Activated CD8-positive, alpha-beta memory T cell treated with anti-CD3 and anti-CD28 coated beads, Interleukin-2, amount 50 U/mL, for 24 hours (primary cell): ENCODE data around the gene CDHR4.
"Not testable (repeated sequence)": the region's sequence is repeated elsewhere in the genome, so short reads cannot be mapped to it uniquely, and the experiment has no call there.

Experiments
- DNase-seq: peaks from one replicate; pipeline ENCODE4 v3.0.0-alpha.2; 2020; ENCODE audit errors: extremely low read depth

The CDHR4 gene

DNA sequence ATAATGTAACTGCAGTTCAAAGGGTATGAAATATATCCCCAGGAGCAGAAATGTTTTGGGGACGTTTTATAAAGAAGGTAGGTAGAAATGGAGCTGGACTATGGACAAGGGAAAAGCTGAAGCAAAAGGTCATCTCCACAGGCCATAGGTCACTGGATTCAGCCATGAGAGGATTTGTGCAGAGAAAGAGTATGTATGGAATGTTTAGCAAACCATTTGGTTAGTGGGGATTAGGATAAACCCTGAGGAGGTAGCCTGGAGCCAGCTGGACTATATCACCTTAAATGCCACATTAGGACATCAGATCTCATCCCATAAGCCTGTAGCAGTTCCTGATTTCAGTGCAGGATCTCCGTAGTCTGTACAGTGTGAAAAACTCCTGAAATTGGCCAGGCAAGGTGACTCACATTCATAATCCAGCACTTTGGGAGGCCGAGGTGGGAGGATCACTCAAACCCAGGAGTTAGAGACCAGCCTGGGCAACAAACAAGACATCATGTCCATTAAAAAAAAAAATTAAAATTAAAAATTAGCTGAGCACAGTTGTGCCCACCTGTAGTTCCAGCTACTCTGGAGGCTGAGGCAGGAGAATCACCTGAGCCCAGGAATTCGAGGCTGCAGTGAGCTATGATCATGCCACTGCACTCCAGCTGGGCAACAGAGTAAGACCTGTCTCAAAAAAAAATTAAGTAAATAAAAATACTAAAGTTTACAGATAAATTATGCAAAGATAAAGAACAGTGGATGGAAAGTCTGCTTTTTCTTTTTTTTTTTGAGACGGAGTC lies 18.1 kb downstream of the CDHR4 start:
- no peak for DNase-seq

DNA sequence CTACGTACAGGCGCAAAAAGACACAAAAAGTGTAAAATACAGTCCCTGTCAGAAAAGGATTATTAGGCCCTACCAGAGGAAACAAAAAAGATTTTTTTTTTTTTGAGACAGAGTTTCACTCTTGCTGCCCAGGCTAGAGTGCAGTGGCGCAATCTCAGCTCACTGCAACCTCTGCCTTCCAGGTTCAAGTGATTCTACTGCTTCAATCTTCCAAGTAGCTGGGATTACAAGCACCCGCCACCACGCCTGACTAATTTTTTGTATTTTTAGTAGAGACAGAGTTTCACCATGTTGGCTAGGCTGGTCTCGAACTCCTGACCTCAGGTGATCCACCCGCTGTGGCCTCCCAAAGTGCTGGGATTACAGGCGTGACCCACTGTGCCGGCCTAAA lies 18.7 kb downstream of the CDHR4 start:
- not testable (repeated sequence) for DNase-seq

DNA sequence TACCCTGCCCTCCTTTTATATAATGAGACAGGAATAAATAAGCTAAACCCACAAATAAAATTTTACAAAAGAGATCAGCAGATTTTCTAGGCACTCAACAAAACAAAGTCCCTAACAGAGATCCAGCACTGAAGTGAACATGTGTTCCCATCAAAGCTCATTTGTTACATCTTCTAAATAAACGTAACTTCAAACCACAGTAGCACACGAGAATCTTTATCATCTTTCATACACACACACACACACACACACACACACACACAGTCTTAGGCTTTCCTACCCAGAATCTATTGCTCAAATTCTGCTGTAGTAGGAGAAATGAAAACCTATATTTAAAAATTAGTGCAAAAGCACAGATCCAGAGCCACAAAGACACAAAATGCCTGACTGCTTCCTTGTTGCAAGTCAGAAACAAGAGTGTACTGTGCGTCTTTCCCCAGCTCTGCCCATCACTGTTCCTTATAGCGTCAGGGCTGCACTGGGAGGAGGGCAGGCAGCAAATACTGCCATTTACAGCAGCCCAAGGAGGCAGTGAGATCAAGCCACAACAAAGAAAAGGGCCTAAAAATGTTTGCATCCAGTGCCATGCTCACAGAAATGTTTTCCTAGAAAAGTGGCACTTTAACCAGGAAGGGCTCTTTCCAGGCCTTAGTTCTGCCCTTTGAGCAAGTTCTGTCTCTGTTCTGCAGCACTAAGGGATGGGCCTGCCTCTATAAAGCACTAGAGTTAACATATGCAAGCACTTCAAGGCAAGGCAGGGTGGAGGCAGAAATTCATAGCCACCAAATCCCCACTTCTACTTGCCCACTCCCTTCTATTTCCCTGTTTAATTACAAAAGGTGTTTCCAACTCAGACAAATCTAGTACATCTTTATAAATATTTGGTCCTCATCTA lies 19.3 kb downstream of the CDHR4 start:
- no peak for DNase-seq

DNA sequence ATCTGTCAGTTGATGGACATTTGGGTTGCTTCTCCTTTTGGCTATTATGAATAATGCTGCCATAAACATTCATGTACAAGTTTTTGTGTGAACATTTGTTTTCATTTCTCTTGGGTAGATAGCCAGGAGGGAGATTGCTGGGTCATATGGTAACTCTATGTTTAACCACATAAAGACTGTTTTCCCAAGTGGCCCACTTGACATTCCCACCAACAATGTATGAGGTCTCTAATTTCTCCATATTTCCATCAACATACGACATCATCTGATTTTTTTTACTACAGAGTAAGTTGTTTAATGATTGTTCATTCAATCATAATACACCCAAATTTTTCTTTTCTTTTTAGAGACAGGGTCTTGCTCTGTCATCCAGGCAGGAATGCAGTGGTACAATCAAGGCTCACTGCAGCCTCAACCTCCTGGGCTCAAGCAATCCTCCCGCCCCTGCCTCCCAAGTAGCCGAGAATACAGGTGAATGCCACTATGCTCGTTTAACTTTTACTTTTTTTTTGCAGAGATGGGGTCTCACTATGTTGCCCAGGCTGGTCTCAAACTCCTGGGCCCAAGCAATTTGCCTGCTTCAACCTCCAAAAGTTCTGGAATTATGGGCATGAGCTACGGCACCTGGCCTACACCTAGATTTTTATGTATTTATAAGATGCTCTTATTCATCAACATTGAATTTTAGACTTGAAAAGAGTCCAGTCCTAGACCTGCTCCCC lies 20.2 kb downstream of the CDHR4 start:
- no peak for DNase-seq

DNA sequence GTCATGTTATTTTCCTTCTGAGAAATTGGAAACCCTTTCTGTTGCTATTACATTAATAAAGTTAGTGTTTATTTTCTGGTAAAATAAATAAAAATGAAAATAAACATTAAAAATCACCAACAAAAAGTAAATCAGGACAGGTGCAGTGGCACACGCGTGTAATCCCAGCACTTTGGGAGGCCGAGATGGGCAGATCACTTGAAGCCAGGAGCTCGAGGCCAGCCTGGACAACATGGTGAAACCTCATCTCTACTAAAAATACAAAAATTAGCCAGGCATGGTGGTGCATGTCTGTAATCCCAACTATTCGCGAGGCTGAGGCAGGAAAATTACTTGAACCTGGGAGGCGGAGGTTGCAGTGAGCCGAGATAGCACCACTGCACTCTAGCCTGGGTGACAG lies 23.6 kb downstream of the CDHR4 start:
- not testable (repeated sequence) for DNase-seq

DNA sequence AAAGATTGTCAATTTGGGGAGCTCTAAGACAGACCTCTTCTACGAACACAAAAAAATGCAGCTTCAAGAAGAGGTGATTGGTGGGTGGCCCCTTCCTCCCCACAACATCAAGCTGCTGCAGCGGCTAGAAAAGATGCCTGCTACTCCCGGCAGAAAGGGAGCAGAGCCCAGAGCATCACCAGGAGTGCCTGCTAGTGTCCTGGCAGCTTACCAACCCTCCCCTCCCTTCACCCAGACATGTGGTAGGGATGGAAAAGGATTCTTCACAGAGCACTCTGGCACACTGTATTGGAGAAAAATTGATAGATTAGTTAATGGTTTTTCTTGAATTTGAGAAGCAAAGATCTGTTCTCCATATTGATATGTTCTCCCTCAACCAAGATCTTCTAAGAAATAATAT lies 24.1 kb downstream of the CDHR4 start:
- DNase-seq = no peak

DNA sequence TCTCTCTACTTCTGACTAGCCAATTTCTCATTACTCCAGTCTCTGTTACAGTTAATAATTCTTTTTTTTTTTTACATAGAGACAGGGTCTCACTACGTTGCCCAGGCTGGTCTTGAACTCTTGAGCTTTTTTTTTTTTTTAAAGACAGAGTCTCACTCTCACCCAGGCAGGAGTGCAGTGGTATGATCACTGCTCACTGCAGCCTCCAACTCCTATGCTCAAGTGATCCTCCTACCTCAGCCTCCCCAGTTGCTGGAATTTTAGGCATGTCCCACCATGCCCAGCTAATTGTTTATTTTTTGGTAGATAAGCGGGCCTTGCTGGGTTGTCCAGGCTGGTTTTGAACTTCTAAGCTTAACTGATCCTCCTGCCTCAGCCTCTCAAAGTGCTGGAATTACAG lies 27.0 kb downstream of the CDHR4 start:
- DNase-seq = no peak

DNA sequence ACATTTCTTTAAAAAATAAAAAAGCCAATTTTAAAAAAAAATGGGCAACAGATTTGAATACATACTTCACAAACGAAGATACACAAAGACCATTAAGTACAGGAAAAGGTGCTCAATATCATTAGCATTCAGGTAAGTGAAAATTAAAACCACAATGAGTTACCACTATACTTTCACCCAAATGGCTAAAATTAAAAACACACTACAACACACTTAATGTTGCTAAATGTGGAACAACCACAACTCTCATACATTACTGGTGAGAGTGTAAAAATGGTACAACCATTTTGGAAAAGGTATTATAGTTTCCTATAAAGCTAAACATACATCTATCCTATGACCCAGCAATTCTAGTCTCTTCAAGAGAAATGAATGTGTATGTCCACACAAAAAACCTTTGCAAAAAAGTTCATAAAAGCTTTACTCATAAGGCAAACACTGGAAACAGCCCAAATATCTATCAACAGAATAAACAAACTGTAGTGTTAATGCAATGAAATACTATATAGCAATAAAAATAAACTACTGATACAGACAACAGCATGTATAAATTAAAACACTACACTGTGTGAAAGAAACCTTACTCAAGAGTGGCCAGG lies 28.2 kb downstream of the CDHR4 start:
- DNase-seq = no peak

DNA sequence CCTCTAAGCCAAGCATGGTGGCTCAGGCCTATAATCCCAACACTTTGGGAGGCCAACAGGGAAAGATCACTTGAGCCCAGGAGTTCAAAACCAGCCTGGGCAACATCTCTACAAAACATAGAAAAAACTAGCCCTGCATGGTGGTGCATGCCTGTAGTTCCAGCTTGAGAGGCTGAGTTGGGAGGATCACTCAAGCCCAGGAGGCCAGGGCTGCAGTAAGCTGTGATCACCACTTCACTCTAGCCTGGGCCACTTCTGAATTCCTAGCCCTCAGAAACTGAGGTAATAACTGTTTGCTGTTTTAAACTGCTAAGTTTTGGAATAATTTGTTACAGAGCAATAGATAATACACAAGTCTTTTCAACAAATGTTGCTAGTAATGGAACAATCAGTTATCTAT lies 29.7 kb downstream of the CDHR4 start:
- no peak for DNase-seq

DNA sequence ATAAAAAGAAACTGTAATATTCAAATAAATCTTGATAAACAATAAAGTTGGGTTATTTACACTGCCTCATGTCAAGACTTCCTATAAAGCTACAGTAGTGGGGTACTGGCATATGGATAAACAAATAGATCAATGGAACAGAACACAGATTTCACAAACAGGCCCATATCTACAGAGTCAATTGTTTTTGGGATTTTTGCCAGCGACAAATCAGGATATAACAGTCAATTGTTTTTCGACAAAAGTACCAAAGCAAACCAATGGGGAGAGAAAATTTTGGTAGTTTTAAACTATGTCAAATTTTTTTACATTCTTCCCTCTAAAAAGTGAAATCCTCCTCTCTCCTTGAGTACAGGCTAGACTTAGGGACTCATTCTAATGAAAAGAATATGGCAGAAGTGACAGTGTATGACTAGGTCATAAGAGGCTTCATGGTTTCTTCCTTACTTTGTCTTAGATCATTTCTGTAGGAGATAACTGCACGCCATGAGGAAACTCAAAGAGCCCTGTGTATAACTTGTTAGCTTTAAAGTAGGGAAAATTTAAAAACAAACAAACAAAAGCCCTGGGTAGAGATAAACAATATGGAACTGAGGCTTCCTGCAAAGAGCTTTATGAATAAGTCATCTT lies 30.3 kb downstream of the CDHR4 start:
- no peak for DNase-seq

DNA sequence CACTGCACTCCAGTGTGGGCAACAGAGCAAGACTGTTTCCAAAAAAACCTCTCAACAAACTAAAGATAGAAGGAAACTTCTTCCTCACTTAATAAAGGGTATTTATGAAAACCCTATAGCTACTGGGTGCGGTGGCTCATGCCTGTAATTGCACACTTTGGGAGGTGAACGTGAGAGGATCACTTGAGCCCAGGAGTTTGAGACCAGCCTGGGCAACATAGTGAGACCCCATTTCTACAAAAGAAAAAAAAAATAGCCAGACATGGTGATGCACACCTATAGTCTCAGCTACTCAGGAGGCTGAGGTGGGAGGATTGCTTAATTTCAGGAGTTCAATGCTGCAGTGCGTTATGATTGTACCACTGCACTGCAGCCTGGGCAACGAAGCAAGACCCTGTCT lies 35.7 kb downstream of the CDHR4 start:
- DNase-seq = no peak

DNA sequence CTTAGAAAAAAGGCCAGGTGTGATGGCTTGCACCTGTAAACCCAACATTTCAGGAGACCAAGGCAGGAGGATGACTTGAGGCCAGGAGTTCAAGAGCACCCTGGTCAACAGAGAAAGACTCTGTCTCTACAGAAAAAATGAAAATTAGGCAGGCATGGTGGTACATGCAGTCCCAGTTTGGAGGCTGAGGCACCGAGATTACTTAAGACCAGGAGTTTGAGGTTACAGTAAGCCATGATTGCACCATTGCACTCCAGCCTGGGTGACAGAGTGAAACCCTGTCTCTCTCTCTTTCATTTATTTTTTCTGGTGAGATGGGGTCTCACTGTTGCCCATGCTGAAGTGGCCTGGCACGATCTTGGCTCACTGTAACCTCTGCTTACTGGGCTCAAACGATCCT lies 38.0 kb downstream of the CDHR4 start:
- DNase-seq = no peak

DNA sequence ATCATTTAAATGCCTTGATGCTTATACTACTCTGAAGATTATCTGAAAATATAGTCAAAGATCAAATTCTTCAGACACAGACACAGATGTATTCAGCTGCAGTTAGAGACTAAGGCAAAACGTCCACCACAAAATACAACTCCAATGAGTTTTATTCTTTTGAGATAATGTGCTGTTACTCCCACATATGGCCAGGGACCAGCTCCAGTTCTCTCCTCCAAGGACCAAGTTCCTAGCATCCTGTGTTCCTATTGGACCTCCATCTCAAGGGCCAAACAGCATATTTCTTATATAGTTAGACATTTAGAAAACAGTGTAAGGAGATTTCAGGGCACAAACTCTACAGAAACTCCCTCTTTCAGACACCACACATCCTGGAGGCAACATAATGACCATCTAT lies 40.4 kb downstream of the CDHR4 start:
- no peak for DNase-seq

DNA sequence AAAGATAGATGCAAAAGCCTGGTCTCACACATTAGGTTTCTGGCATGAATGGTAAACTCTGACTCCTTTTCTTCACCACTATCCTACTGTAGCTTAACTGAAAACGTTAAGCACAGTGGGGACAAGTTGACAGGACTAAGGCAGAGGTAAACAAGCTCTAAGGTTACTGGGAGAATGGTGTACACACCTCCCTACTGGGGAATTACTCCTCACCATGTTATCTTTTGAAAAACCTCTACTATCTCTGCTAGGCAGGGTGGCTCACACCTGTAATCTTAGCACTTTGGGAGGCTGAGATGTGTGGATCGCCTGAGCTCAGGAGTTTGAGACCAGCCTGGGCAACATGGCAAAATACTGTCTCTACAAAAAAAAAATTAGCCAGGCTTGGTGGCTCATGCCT lies 42.5 kb downstream of the CDHR4 start:
- no peak for DNase-seq

DNA sequence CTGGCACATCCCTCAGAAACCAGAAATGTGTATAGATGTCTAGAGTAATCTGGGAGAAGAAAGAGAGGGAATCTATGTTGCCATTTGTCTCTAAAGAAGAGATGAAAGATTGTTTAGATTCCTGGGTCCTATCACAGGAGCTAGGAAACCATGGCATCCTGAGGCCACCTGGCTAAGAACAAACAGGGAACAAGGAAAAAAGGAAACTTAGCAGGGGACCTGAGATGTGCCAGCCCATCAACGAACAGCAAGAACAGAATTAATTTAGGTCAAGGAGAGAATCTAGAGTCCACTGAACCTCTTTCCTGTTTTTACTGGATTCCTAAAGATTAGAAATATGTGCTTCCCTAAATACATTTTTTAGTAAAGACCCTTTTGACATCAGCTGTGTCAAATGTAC lies 43.6 kb downstream of the CDHR4 start:
- DNase-seq = no peak

DNA sequence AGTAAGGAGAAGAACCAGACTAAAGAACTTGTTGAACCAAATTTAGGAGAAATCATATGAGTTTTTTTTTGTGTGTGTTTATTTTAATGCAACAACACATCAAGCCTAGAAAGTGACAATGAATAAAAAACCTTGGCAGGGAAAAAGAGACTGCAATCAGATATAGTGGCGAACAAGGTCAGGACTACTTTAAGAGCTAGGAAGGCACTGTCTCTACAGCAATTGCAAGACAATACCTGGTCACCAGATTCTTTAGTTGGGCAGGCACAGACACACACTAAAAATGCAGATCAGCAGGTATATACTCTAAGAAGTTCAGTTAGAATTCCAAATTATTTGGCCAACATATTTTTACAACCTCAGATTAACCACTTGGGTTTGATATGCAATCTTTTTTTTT lies 45.1 kb downstream of the CDHR4 start:
- no peak for DNase-seq

DNA sequence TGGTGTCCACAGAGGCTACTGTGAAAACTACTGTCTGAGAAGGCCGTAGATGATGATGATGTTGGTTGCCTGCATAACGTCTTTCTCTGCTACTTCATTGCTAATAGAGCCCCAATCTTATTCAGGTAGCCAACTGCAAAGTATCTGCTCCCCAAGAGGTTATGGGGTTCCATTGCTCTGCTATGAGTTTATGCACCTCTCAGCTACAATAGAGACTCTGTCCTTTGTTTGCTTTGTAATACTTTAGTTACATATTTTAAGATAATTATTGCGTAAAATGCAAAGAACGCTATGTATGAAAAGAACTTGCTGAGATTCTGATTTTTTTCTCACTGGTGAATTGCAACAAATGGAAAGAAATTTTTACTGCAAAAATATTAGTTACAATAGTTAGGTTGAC lies 48.2 kb downstream of the CDHR4 start:
- no peak for DNase-seq

DNA sequence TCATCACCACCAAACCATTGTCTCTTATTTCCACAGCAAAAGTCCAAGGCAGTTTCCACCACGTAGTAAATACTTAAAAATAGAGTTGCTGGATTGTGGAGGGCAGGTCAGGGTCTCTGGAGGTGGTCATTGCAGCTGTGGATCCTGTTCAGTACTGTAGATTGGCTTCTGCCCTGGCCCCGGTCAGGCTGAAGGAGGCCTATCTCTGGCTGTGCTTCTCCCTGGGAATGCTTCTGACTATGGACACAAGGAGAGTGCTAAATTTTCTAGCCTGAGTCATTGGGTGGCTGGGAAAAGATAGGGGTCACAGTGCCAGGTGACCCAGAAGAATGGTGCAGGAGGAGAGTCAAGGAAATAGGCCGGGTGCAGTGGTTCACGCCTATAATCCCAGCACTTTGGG lies 49.6 kb downstream of the CDHR4 start:
- no peak for DNase-seq

DNA sequence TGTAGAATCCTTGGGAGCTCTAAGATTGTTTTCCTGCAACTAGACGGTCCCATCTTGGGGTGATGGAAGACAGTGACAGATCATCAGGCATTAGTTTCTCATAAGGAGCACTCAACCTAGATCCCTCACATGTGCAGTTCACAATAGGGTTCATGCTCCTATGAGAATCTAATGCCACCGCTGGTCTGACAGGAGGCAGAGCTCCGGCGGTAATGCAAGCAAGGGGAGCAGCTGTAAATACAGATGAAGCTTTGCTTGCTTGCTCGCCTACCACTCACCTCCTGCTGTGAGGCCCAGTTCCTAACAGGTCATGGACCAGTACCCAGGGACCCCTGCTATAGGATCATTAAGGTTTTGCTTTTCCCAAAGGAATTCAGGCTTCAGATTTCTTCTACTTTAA lies 50.8 kb downstream of the CDHR4 start:
- DNase-seq = not testable (repeated sequence)

DNA sequence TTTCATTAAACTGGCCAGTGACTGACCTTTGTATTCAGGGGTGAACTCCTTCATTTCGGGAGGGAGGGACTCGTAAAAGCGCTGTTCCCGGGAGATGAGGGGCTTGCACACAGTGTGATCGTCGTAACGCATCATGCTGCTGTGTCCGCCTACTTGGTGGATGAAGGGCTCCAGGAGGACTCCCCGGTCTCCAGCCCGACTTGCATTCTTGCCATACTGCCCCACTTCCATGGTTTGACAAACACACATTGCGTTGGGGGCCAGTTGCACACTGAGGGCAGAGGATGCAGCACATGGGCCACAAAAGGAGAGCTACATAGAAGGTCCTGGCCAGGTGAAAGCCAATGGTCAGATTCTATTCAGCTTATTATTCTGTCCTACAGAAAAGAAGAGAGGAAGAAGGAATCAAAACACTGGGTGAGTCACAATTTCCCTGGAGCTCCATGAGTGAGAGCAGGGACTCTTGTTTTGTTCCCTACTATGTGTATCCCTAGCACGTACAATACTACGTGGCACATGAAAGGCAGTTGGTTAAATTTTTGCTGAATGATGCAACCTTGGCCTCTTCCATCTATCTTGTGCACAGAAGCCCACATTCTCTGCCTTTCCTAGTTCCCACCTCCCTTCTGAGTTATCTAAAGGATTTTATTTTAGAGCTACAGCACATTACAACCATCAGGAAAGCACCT lies 51.7 kb downstream of the CDHR4 start:
- no peak for DNase-seq

DNA sequence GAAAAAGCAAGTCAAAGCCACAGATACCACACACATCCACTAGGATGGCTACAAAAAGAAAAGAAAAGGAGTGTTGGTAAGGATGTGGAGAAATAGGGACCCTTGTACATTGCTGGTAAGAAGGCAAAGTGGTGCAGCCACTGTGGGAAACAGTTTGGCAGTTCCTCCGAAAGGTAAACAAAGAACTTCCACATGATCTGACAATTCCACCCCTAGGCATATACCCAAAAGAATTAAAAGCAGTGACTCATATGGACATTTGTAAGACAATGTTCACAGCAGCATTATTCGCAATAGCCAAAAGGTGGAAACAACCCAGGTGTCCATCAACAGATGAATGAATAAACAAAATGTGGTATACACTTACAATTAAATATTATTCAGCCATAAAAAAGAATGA lies 53.7 kb downstream of the CDHR4 start:
- no peak for DNase-seq
